T follicular helper cell (primary cell): ENCODE data around the gene ACSF2.

Source experiments
- DNase-seq: peaks from one replicate; pipeline ENCODE4 v3.0.0-alpha.2; 2020; ENCODE audit warnings: low read depth

Gene ACSF2

GRCh38 chr17:50440172-50440837, 14.3 kb downstream of the ACSF2 start:
- DNase-seq, result no peak

- DNase-seq, result no peak
Observed at GRCh38 chr17:50440838-50441829, 15.1 kb downstream of the ACSF2 start.

- DNase-seq, result no peak
Observed at GRCh38 chr17:50443505-50443974, 17.5 kb downstream of the ACSF2 start.

- no peak for DNase-seq
Observed at GRCh38 chr17:50444841-50445715, 19.1 kb downstream of the ACSF2 start.

GRCh38 chr17:50445730-50446325, 19.8 kb downstream of the ACSF2 start:
- no peak for DNase-seq

GRCh38 chr17:50447870-50448595, 22.0 kb downstream of the ACSF2 start:
- DNase-seq, result no peak

GRCh38 chr17:50448643-50449042, 22.6 kb downstream of the ACSF2 start:
- DNase-seq, result no peak

GRCh38 chr17:50451943-50452629, 26.1 kb downstream of the ACSF2 start:
- DNase-seq, result no peak

- no peak for DNase-seq
Observed at GRCh38 chr17:50452630-50453300, 26.7 kb downstream of the ACSF2 start.

- no peak for DNase-seq
Observed at GRCh38 chr17:50453901-50454300, 27.9 kb downstream of the ACSF2 start.

- no peak for DNase-seq
Observed at GRCh38 chr17:50457621-50458020, 31.6 kb downstream of the ACSF2 start.

GRCh38 chr17:50458270-50458669, 32.3 kb downstream of the ACSF2 start:
- DNase-seq, result no peak

- no peak for DNase-seq
Observed at GRCh38 chr17:50458701-50459676, 33.0 kb downstream of the ACSF2 start.

- no peak for DNase-seq
Observed at GRCh38 chr17:50459756-50460155, 33.7 kb downstream of the ACSF2 start.

- no peak for DNase-seq
Observed at GRCh38 chr17:50460831-50461526, 35.0 kb downstream of the ACSF2 start.

GRCh38 chr17:50461550-50462132, 35.6 kb downstream of the ACSF2 start:
- DNase-seq, result no peak

GRCh38 chr17:50462446-50462845, 36.4 kb downstream of the ACSF2 start:
- DNase-seq, result no peak
